Endometrial microvascular endothelial cells (primary cell): Measurements from ENCODE around the gene HS3ST2. TPM values are rescaled to one million over a fixed set of nuclear protein-coding genes. Genes with fewer than 3 reads are reported as not detected.

ENCODE experiments used
- in situ Hi-C: cut with HindIII; loops from 2 replicates; pipeline ENCODE4 v1.10.0; 2017; ENCODE audit warnings: low sequenced_read_pairs, low pct_unique_long_range_greater_than_20kb; ENCODE audit errors: inconsistent ontology term
- total RNA-seq: library from RNA; depleted of rRNA; stranded (reverse); fragments of >200 nt; gene quantifications from one replicate; pipeline ENCODE4 v1.2.3, GENCODE V29; 2015; ENCODE audit errors: inconsistent ontology term

The HS3ST2 gene
- total RNA-seq, 1 donor from 2014 or later, result not detected

DNA sequence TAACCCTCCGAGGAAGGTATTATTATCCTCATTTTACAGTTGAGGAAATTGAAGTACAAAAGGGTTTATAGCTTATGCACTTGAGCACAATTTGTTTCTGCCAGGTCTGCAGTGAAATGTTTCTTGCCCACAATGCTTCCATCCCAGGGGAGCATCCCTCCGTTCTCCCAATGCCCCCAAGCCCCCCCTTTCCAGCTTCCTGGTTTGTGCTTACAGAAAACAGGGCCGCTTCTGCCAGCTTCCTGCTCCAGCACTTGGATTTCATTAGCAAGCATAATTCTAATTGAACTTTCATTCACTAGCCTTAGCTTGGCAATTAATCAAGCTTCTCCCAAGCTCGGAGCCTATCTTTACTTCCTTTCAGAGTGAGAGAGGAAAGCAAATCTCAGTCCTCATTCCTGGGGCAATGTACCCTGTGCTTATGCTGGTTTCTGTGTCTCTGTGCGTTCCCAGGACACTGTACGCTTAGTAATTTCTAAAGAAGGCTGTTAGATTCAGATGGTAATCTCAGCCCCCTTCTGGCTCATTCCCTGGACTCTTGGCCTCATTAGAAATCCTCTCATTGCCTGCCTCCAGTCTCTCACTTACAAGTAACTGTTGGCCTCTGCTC is 141.6 kb downstream of the HS3ST2 start:
- in situ Hi-C loops, result no loop called here

DNA sequence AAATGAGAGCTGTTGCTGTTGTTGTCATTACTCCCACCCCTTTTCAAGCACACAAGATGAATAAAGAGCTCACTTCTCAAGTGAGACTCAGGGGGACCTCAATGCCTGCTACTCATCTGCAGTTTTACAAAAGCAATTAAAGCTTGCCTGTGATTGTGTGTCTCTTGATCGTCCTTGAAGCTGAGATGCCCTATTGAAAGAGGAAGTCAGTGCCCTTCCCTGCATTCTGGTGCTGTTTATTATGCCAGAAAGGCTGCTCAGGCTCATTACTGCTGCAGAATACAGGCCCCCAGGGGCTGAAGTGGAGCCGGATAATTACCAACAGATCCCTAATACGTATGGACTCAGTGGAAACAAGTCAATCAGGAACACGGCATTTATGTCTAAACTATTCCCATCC is 147.2 kb downstream of the HS3ST2 start:
- in situ Hi-C loops, result no loop called here

DNA sequence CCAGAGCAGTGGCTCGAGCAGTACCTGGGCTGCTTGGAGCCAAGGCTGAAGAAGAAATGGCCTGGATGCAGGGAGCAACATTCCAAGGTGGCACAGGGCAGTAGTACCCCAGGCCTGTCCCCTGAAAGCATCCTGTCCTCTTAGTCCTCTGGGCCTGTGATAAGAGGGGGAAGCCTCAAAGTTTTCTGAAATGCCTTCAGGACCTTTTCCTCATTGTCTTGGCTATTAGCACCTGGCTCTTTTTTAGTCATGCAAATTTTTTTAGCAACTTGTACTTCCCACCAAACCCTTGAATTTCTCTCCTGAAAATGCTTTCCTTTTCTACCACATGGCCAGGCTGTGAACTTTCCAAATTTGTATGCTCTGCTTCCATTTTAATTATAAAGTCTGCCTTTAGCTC is 148.9 kb downstream of the HS3ST2 start:
- in situ Hi-C loops, result no loop called here
